ENCODE measurements around the gene INPP5A.
"Not testable (repeated sequence)": the region's sequence is repeated elsewhere in the genome, so short reads cannot be mapped to it uniquely, and the experiment has no call there.

Gene INPP5A

GRCh38 chr10:132565516-132566209 lies 28.1 kb downstream of the INPP5A start:
- no peak for DNase-seq

- no peak for DNase-seq
Observed at GRCh38 chr10:132566892-132567291, 29.3 kb downstream of the INPP5A start.

- DNase-seq, result no peak
Observed at GRCh38 chr10:132570265-132570664, 32.7 kb downstream of the INPP5A start.

GRCh38 chr10:132570771-132571649 lies 33.4 kb downstream of the INPP5A start:
- DNase-seq, result no peak

GRCh38 chr10:132571650-132572544 lies 34.3 kb downstream of the INPP5A start:
- DNase-seq, result peak; percentile 49

GRCh38 chr10:132572545-132572937 lies 35.0 kb downstream of the INPP5A start:
- no peak for DNase-seq

- not testable (repeated sequence) for DNase-seq
Observed at GRCh38 chr10:132572946-132573345, 35.4 kb downstream of the INPP5A start.

- DNase-seq, result no peak
Observed at GRCh38 chr10:132574288-132574687, 36.7 kb downstream of the INPP5A start.

- no peak for DNase-seq
Observed at GRCh38 chr10:132574783-132575319, 37.3 kb downstream of the INPP5A start.

- DNase-seq, result peak; percentile 63
Observed at GRCh38 chr10:132575320-132576201, 38.0 kb downstream of the INPP5A start.

GRCh38 chr10:132576671-132577349 lies 39.2 kb downstream of the INPP5A start:
- no peak for DNase-seq

GRCh38 chr10:132577350-132578003 lies 39.9 kb downstream of the INPP5A start:
- no peak for DNase-seq

GRCh38 chr10:132578287-132578951 lies 40.8 kb downstream of the INPP5A start:
- no peak for DNase-seq

- DNase-seq, result no peak
Observed at GRCh38 chr10:132579027-132579859, 41.7 kb downstream of the INPP5A start.

GRCh38 chr10:132580143-132580542 lies 42.6 kb downstream of the INPP5A start:
- no peak for DNase-seq

- no peak for DNase-seq
Observed at GRCh38 chr10:132580617-132581016, 43.0 kb downstream of the INPP5A start.

- DNase-seq, result no peak
Observed at GRCh38 chr10:132582137-132582536, 44.5 kb downstream of the INPP5A start.

GRCh38 chr10:132582771-132583170 lies 45.2 kb downstream of the INPP5A start:
- DNase-seq, result no peak

- no peak for DNase-seq
Observed at GRCh38 chr10:132583456-132583855, 45.9 kb downstream of the INPP5A start.
